SK-N-SH treated with all-trans-retinoic acid at 6 μM for 48 hours (cell line): ENCODE results near the gene MKX.

Source experiments
- BACH2 ChIP-seq: fragments of 250-450 bp; sonication (Bioruptor Pico); IDR thresholded peaks from 2 replicates; pipeline ENCODE4 v1.9.0; 2021; ENCODE audit warnings: mild to moderate bottlenecking, borderline replicate concordance
- ESRRG ChIP-seq: fragments of 250-450 bp; sonication (Bioruptor Pico); IDR thresholded peaks from 2 replicates; pipeline ENCODE4 v1.6.1; 2021; ENCODE audit warnings: mild to moderate bottlenecking
- PATZ1 ChIP-seq: fragments of 250-450 bp; sonication (Bioruptor Pico); IDR thresholded peaks from 2 replicates; pipeline ENCODE4 v1.8.0; 2020; ENCODE audit warnings: mild to moderate bottlenecking, moderate library complexity, borderline replicate concordance
- ZNF70 ChIP-seq: fragments of 450-650 bp; formaldehyde crosslinking; IDR thresholded peaks from 2 replicates; pipeline ENCODE4 v1.5.0; 2020; ENCODE audit warnings: mild to moderate bottlenecking, moderate library complexity
- ZNF8 ChIP-seq: fragments of 450-650 bp; formaldehyde crosslinking; IDR thresholded peaks from 2 replicates; pipeline ENCODE4 v1.5.0; 2020; ENCODE audit warnings: mild to moderate bottlenecking, moderate library complexity

GRCh38 chr10:27671821-27672220 is 73.8 kb downstream of the MKX start:
- TF ChIP-seq ESRRG (CRISPR knock-in tag) = no peak
- TF ChIP-seq ZNF8 = no peak
- no peak for TF ChIP-seq PATZ1
- TF ChIP-seq ZNF70 = no peak
- TF ChIP-seq BACH2 (CRISPR knock-in tag) = no peak
